Neural progenitor cell (in vitro differentiated cells): ENCODE measurements around the gene INSM2. TPM values are rescaled to one million over a fixed set of nuclear protein-coding genes. Genes with fewer than 3 reads are reported as not detected.

Experiments used
- DNase-seq: peaks from one replicate; pipeline ENCODE4 v3.0.0-alpha.2; 2016; ENCODE audit warnings: low spot score
- H2AFZ ChIP-seq: fragments of 200-600 bp; sonication (generic); replicated peaks from 2 replicates; pipeline ENCODE4 v1.6.1; 2016; ENCODE audit warnings: antibody characterized with exemption
- H3F3A ChIP-seq: fragments of 200-600 bp; sonication (generic); 2 replicates; pipeline ENCODE4 v1.6.1; 2016; ENCODE audit warnings: antibody characterized with exemption, low read depth
- H3K27ac ChIP-seq: fragments of 200-600 bp; sonication (generic); 2 replicates; pipeline ENCODE4 v1.5.1; 2016; ENCODE audit warnings: mild to moderate bottlenecking
- H3K27me3 ChIP-seq: fragments of 200-600 bp; sonication (generic); 2 replicates; pipeline ENCODE4 v1.6.1; 2016; ENCODE audit warnings: mild to moderate bottlenecking, moderate library complexity
- H3K36me3 ChIP-seq: fragments of 200-600 bp; sonication (generic); 2 replicates; pipeline ENCODE4 v1.5.1; 2016
- H3K4me1 ChIP-seq: fragments of 200-600 bp; sonication (generic); 2 replicates; pipeline ENCODE4 v1.6.1; 2016; ENCODE audit warnings: mixed run types
- H3K4me2 ChIP-seq: fragments of 200-600 bp; sonication (generic); 2 replicates; pipeline ENCODE4 v1.6.1; 2016
- H3K4me3 ChIP-seq: fragments of 200-600 bp; sonication (generic); 2 replicates; pipeline ENCODE4 v1.5.1; 2016
- H3K79me2 ChIP-seq: fragments of 200-600 bp; sonication (generic); 2 replicates; pipeline ENCODE4 v1.6.1; 2016; ENCODE audit warnings: low read depth
- H3K9ac ChIP-seq: fragments of 200-600 bp; sonication (generic); 2 replicates; pipeline ENCODE4 v1.6.1; 2016
- H3K9me3 ChIP-seq: fragments of 200-600 bp; sonication (generic); 2 replicates; pipeline ENCODE4 v1.5.1; 2016; ENCODE audit warnings: low read depth
- H4K20me1 ChIP-seq: fragments of 200-600 bp; sonication (generic); 2 replicates; pipeline ENCODE4 v1.6.1; 2016; ENCODE audit warnings: low read depth
- H3K27ac Mint-ChIP-seq: 3 replicates; pipeline ENCODE4 v1.8.0; 2021; ENCODE audit warnings: mixed read lengths
- H3K27me3 Mint-ChIP-seq: 2 replicates; pipeline ENCODE4 v1.8.0; 2022; ENCODE audit warnings: low read depth, mild to moderate bottlenecking, inconsistent platforms, moderate library complexity, mixed read lengths; ENCODE audit not compliant: insufficient read depth
- H3K36me3 Mint-ChIP-seq: 3 replicates; pipeline ENCODE4 v1.8.0; 2021; ENCODE audit warnings: mixed read lengths
- H3K4me1 Mint-ChIP-seq: 3 replicates; pipeline ENCODE4 v1.8.0; 2021; ENCODE audit warnings: mixed read lengths
- H3K4me3 Mint-ChIP-seq: 3 replicates; pipeline ENCODE4 v1.8.0; 2021; ENCODE audit warnings: mild to moderate bottlenecking, moderate library complexity, mixed read lengths
- H3K9me3 Mint-ChIP-seq: 3 replicates; pipeline ENCODE4 v1.8.0; 2020; ENCODE audit warnings: mixed read lengths
- CTCF ChIP-seq: fragments of 200-600 bp; sonication (generic); IDR thresholded peaks from 2 replicates; pipeline ENCODE4 v1.5.1; 2017; ENCODE audit warnings: antibody characterized with exemption, mild to moderate bottlenecking
- EZH2 ChIP-seq: fragments of 200-600 bp; sonication (generic); IDR thresholded peaks from 2 replicates; pipeline ENCODE4 v1.6.1; 2017; ENCODE audit warnings: antibody characterized with exemption, mild to moderate bottlenecking, moderate library complexity
- EZH2phosphoT487 ChIP-seq: fragments of 200-600 bp; sonication (generic); IDR thresholded peaks from 2 replicates; pipeline ENCODE4 v1.6.1; 2017; ENCODE audit warnings: antibody characterized with exemption
- total RNA-seq: library from RNA; depleted of rRNA; stranded (reverse); fragments of >200 nt; gene quantifications from 2 replicates; pipeline ENCODE4 v1.2.3, GENCODE V29; 2015; ENCODE audit warnings: low replicate concordance

Gene INSM2
- total RNA-seq, 1 donor from 2014 or later: not detected

- Mint-ChIP-seq H3K27me3 (peaks cover under 1% of the 10 kb centered on the region), H3K27ac (no peak overlapping the region), H3K4me3 (no peak overlapping the region), H3K36me3 (peaks cover 2% of the 10 kb centered on the region), H3K9me3 (no peaks in the 10 kb centered on the region), H3K4me1 (peaks cover 3% of the 10 kb centered on the region)
- Histone ChIP-seq H3F3A (no peaks in the 10 kb centered on the region), H3K4me3 (no peak overlapping the region), H2AFZ (no peak overlapping the region), H3K9ac (no peak overlapping the region), H3K27ac (no peak overlapping the region), H3K79me2 (no peaks in the 10 kb centered on the region), H3K9me3 (no peaks in the 10 kb centered on the region), H4K20me1 (no peaks in the 10 kb centered on the region), H3K27me3 (no peaks in the 10 kb centered on the region), H3K36me3 (no peaks in the 10 kb centered on the region), H3K4me1 (no peaks in the 10 kb centered on the region), H3K4me2 (no peak overlapping the region)
- no peak for DNase-seq
- TF ChIP-seq CTCF: no peak
- TF ChIP-seq EZH2phosphoT487: no peak
- no peak for TF ChIP-seq EZH2
Measured at GRCh38 chr14:35576260-35576659, 42.3 kb downstream of the INSM2 start.

- H3K4me3 ChIP-seq: no peak overlapping the region
- no peak overlapping the region for H3K27ac Mint-ChIP-seq
Measured at GRCh38 chr14:35576856-35577255, 42.9 kb downstream of the INSM2 start.

GRCh38 chr14:35578135-35578534, 44.2 kb downstream of the INSM2 start:
- H3K27ac Mint-ChIP-seq: no peak overlapping the region
- H3K4me3 Mint-ChIP-seq: no peak overlapping the region
- peaks cover 3% of the 10 kb centered on the region for H3K4me1 Mint-ChIP-seq

More at GRCh38 chr14:35576856-35577255, 42.9 kb downstream of the INSM2 start:
- no peaks in the 10 kb centered on the region for H3K9me3 ChIP-seq
- no peak for TF ChIP-seq EZH2phosphoT487
- TF ChIP-seq EZH2: no peak
- no peak for TF ChIP-seq CTCF
- peaks cover 3% of the 10 kb centered on the region for H3K4me1 Mint-ChIP-seq
- no peak overlapping the region for H3K27ac ChIP-seq
- H3K9ac ChIP-seq: no peak overlapping the region
- H4K20me1 ChIP-seq: no peaks in the 10 kb centered on the region
- H3K4me3 Mint-ChIP-seq: no peak overlapping the region
- H3F3A ChIP-seq: no peaks in the 10 kb centered on the region
- H3K36me3 Mint-ChIP-seq: peaks cover 2% of the 10 kb centered on the region
- H3K36me3 ChIP-seq: no peaks in the 10 kb centered on the region
- H3K79me2 ChIP-seq: no peaks in the 10 kb centered on the region
- H2AFZ ChIP-seq: no peak overlapping the region
- H3K27me3 Mint-ChIP-seq: no peaks in the 10 kb centered on the region
- no peaks in the 10 kb centered on the region for H3K4me1 ChIP-seq
- H3K27me3 ChIP-seq: no peaks in the 10 kb centered on the region
- H3K4me2 ChIP-seq: no peak overlapping the region
- no peaks in the 10 kb centered on the region for H3K9me3 Mint-ChIP-seq
- no peak for DNase-seq

More at GRCh38 chr14:35578135-35578534, 44.2 kb downstream of the INSM2 start:
- Histone ChIP-seq H3K79me2 (no peaks in the 10 kb centered on the region), H3K4me3 (no peak overlapping the region), H3K4me1 (no peaks in the 10 kb centered on the region), H3K4me2 (no peak overlapping the region), H3F3A (no peaks in the 10 kb centered on the region), H2AFZ (no peak overlapping the region), H3K27me3 (no peaks in the 10 kb centered on the region), H3K9ac (no peak overlapping the region), H4K20me1 (no peaks in the 10 kb centered on the region), H3K9me3 (no peaks in the 10 kb centered on the region), H3K27ac (no peak overlapping the region), H3K36me3 (no peaks in the 10 kb centered on the region)
- DNase-seq: no peak
- TF ChIP-seq EZH2phosphoT487 (no peak), CTCF (no peak), EZH2 (no peak)
- H3K9me3 Mint-ChIP-seq: no peaks in the 10 kb centered on the region
- H3K36me3 Mint-ChIP-seq: peaks cover 2% of the 10 kb centered on the region
- no peaks in the 10 kb centered on the region for H3K27me3 Mint-ChIP-seq
